GM18520 (cell line): Measurements from ENCODE around the gene CNNM4.

Experiments
- ATAC-seq: cut with Tn5 transposase; IDR thresholded peaks from one replicate; pipeline ENCODE4 v1.9.1; 2021; ENCODE audit not compliant: unreplicated experiment

Gene CNNM4

DNA sequence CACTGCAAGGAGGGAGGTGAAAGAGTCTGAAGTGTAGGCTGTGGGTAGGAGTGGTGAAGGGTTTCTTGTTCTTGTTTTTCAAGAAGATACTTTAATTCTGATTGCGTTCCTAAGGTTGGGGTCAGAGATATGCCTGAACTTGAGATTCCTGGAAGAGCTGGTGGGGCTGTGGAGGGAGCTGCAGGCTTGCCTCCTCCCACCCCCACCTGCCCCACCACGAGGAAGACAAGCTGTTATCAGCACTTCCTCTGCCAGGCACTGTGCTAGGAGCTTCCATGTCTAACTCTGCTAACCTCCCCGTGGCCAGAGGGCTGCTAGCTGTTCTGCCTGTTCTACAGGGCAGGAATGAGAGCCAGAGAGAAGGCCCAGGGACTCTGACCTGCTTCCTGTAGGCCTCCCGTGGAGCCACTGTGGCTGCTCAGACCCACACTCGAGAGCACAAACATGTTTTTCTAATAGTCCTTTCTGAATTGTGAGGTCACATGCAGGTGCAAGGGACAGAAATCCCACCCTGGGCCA lies 69.4 kb downstream of the CNNM4 start:
- no peak for ATAC-seq

DNA sequence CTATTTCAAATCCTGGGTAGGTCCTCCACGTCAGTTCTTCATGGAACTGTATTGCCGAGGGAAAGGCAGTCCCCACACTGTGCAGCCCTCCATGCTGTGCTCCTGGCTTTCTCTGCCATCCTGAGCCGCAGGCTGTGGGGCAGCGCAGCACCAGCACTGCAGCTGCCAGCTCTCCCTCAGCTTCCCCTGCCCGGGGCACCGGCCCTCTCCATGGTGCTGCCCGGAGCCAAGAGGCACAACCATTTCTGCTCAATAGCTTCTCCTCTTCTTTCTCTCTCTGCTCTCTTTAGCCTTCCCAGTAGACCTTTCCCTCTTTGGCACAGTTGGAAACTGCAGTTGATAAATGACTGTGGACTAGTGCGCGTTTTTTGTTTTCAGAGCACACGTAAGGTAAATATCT lies 71.0 kb downstream of the CNNM4 start:
- no peak for ATAC-seq

DNA sequence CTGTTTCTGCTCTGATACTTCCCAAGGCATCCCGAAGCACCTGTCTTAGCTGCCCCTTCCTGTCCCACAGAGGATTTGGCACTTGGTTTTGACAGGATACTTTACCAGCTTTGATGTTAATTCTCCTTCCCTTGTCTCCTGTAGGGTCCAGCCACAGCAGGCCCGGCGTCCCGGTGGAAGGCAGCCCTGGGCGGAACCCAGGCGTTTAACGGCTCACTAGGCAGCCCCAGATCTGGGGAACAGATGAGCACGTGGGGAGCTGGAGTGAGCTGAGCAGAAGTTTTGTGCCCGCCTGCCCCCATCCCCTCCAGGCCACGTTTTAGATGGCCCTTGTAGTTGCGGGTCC lies 71.7 kb downstream of the CNNM4 start:
- ATAC-seq: no peak

DNA sequence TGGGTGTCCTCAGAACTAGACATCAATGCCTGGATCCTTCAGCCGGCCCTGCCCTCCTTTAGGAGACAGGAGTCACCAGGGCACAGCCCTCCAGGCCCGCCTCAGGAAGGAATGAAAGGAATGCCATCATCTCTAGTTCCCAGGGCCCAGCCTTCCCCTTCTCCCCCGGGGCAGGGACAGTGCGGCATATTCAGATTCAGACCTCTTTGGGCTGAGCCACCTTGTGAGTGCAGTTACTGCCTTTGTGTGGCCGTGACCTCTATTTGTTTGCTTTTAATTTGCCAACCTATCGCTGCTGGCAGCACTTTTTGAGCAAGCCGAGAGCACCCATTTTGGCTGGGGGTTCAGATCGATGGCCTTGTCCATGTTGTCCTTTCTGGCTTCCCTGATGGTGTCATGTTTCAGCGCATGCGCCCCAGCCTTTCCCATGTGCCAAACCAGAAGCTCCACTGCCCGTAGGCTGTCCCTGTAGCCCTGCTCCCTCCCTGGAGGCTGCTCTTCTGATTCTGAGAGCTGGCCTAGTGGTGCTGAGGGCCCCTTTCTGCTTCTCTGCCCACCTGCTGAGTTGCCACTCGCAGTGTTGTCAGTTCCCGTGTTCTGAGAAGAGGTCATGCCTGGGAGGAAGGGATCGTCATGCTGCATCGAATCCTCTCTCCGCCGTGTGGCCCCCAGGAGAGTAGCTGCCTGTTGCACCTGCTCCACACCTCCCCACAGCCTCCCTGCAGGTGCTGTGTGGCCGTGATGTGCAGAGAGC lies 72.2 kb downstream of the CNNM4 start:
- ATAC-seq: no peak

DNA sequence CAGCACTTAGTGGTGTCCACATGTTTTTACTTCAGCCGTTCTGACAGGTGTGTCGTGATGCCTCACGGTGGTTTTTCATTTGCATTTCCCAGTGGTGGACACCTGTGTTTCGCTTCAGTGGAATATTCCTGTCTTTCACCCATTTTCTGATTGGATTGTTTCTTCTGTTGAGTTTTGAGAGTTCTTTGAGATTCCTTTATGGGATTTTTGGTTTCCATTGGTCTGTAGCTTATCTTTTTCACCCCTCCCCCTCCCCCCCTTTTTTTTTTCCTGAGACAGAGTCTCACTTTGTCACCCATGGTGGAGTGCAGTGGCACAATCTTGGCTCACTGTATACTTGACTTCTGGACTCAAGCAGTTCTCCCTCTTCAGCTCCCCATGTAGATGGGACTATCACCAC lies 75.1 kb downstream of the CNNM4 start:
- no peak for ATAC-seq

DNA sequence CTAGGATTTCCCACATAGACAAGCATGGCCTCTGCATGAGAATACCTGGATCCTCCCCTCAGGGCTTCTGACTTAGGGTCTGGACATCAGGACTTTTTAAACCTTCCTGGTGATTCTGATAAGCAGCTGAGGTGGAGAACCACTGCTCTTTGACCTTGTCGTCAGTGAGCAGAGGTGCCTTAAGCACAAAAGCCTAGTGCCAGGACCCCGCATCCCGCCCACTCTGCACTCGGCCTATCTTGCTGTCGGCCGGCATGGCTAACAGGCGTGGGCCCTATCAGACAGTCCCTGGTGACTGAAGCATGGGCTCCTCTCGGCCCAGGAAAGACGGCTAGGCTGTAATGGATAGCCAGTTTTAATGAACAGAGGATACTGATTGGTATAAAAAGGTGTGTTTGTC lies 76.9 kb downstream of the CNNM4 start:
- ATAC-seq: no peak

DNA sequence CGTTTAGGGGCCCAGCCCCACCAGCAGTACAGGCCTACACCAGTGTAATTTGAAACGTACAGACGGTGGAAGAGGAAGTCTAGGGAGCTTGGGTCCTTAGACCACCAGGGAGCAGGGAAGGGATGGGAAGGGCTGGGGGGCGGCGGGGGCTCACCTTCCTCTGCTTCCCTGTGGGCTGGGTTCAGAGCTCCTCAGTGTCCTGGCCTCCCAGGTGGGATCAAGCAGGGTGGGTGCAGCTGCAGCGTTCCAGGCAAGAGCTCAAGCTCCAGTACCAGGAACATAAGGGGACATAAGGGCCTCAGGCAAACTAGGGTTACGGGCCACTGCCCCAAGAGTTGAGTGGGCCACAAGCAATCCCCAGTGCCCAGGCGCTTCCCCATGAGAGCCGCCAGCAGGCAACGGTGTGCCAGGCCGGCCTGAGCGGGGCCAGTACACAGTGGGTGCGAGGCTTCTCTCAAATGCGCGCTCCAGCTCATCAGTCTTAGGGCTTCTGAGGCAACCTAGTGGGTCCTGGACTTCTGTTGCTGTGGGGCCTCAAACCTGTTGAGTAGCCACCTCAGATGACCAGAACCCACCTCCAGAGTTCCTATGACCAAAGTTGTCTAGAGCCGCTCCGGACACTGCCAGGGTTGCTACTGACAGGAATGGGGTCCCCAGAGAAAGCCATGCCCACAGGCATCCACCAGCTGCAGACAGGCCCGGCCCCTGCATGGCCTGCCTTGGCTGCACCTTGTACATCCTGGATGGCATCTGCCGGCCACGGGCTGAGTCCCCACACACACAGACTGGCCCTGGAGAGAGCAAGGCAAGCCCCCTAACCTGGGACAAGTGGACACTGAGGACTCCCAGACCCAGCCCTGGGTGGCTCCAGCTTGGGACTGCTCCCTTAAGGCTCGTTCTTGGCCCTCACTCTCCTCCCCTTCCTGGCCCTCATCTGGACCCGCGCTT lies 77.9 kb downstream of the CNNM4 start:
- no peak for ATAC-seq

DNA sequence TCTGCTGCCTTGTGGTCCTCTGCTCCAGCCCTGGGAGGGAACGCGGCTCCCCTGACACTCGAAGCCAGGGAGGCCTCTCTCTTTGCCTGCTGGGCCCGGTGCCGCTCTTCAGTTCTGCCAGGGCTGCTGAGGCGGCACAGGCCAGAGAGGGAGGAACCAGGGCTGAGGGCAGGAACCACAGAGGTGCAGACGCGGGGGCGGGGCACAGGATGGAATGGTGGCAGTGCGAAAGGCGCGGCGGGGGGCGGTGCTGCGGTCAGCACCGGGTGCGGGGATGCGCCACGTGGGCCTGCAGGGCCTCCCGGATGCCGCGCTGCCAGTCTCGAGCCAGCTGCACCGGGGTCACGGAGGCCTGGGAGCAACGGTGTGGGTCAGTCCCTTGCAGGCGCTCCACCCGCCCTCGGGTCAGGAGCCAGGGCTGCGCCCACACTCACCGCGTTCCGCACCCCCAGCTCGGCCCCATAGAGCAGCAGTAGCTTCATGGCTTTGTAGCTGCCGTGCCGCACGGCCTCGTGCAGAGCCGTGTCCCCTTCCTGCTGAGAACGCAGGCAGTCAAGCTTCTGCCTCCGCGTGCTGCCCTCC lies 78.7 kb downstream of the CNNM4 start:
- peak; percentile 39 for ATAC-seq

DNA sequence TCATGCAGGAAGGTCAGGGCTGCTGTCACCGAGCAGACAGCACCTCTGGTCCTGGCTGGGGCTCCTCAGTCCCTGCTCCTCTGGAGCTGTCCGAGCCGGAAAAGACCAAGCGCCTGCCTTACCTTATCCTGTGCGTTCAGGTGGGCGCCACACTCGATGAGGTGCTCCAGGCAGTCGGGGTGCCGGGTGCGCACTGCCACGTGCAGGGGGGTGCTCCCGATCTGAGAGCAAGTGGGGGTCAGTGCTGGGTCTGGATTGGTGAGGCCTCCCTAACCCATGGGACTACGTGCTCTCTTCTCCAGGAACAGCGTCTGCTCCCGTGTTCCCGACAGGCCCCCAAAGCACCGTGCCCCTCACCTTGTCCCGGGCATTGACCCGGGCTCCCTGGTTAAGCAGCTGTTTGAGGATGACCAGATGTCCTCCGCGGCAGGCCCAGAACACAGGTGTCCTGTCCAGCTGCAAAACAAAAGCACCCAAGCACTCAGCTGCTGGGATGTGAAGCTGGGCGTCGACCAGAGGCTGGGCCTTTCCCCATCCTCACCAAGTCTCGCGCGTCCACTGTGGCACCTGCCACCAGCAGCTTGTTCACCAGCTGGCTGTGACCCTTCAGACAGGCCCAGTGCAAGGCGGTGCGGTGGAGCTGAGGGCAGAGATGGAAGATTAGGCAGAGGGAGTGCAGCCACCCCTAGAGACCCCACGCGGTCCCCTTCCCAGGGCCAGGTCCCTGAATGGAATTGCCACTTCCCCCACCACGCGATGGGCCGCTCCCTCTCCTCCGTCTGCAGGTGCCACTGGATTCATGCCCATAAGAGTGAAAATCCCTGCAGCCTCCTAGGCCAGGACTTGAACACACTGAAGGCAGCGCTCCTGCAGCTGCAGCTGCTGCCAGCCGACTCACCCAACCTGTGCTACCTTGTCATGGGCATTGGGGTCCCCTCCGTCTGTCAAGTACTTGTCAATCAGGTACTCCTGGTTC lies 79.5 kb downstream of the CNNM4 start:
- ATAC-seq: no peak

DNA sequence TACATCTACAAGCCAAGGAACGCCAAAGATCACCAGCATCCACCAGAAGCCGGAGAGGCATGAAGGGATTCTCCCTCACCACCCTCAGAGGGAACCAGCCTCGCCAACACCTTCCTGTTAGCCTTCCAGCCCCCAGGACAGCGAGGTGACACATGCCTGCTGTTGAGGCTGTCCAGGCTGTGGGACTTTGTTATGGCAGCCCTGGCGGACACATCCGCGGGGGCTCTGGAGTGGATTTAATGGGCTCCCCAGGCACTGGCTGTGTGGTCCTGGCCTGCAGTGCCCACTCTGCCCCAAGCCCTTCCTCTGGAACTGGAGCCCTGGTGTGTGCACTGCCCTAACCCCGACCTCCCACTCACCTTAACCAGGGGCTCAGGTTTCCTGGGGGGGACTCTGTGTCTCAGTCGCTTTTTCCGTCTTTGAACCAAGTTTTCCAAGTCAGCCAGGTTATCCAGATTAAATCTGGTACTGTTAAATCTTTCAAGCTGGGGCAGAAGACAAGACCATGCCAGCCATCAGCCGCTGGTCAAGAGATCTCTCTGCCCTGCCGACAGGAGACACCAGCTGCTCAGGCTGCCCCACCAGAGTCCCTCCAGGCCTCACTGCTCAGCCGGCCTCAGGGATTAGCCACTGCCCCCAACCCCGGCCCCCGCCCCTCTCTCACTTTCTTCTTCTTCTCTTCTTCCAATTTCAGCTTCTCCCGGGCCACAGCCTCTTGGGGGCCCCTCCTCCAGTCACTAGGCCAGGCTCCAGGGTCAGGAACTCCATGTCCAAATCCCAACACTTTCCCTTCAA lies 81.2 kb downstream of the CNNM4 start:
- ATAC-seq: no peak

DNA sequence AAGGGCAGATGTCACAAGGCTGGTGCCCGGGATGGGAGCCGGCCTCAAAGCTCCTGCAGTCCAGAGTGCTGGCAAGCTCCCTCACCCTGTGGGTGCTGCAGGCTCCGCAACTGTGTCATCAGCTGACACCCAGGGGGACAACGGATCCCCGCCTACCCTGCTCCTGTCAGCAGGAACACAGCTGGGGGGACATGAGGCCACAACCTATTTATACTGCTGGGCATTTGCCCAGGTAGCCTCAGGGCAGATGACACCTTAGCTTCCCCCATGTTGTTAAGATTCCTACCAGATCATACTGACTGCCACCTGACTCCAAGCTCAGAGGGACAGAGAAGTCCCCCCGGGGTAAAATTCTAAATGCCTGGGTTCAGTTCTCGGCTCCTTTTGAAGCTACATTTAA lies 81.9 kb downstream of the CNNM4 start:
- no peak for ATAC-seq

DNA sequence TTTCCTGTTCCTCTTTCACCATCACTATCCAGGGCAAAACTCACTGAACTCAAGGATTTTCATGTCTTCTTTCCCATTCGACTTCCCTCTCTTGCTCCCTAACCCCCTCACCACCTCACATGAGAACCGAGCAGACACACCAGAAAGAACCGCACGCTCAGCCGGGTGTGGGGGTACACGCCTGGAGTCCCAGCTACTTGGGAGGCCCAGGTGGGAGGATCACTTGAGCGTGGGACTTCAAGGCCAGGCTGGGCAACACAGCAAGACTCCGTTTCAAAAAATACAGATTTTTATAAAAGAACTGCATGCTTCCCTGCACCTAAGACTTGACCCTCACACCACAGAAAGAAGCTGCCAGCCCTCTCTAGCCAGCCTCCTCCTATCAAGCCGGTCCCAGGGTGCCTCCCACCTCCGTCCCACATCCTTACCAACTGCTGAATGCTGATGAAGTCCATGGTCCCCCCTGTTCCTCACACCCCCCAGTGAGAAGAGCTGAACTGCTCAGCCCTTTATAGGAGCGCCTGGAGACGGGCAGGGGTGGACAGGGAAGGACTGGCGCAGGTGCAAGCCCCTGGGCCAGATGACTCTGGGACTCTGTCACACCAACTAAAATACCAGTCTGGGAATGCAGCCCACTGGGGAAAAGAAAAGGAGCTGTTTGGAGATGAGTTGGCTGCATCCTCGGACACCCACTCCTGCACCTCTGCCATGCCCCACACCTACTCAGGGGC lies 83.0 kb downstream of the CNNM4 start, which contains the start of gene ANKRD23:
Gene ANKRD23 (minus strand): TSS at position 484 of the 731 bp plus-strand sequence. CDS start 29 bp downstream, at position 455.
- ATAC-seq: no peak

DNA sequence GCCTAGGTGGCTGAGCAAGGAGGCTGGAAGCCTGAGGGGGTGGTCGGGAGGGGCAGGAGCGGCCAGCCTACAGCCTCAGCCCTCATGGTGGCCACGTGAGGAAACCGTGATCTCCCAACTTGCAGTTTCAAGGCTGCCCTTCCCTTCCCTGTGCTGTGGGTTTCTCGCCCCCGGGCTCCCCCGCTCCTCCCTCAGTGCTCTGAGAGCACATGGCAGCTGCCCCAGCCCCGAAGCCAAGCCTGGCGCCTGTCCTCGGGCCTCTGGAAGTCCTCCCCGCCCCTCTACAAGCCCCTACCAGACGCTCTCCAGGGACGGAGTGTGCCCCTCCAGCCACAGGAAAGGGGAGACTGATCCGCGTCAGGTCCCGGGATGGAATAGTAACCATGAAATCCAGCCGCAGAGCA lies 83.7 kb downstream of the CNNM4 start:
- no peak for ATAC-seq

DNA sequence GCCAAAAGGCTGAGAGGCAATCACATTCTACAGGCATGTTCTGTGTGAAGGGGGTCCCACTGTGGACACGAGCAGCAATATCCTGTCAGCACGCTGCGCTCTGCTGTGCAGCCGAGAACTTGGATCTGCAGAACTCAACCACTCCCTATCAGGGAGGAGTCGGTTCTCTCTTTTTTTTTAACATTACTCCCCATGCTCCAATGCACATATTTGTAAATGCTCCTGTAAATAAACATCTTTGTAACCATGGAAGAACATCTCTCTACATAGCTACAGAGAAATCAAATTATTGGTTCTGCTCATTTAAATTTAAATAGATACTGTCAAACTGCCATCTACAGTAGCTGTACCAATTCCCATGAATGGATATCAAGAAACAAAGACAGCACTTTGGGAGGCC lies 86.1 kb downstream of the CNNM4 start:
- no peak for ATAC-seq

DNA sequence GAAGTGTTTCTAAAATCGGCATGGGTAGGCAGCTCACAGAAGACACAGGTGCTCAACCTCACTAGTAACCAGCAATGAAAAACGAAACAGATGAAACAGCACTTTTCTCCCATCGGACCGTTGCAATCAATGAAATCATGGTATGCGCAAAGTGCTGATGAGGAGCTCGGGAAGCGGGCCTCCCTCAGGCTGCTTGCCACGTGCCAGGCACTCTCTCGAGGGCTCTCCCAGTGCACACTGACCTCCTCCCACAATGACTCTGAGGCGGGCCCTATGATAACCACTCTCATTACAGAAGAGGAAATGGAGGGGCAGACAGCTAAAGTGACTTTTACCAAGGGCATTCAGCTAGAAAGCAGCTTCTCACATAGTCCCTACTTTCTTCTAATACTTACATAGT lies 86.9 kb downstream of the CNNM4 start:
- no peak for ATAC-seq

DNA sequence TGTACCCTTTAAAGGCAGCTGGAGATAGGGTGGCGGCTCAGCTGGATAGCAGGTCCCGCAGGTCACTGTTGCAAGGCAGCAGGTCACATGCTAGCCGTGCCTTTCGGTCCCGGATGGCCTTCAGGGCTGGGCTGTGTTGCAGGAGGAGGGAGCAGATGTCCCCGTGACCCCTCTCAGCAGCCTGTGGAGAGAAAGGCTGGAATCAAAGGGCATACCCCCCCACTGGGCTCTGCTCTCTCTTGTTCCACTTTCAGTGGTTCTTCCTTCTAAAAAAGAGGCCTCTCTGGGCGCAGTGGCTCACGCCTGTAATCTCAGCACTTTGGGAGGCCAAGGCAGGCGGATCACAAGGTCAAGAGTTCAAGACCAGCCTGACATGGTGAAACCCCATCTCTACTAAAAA lies 87.6 kb downstream of the CNNM4 start:
- no peak for ATAC-seq

DNA sequence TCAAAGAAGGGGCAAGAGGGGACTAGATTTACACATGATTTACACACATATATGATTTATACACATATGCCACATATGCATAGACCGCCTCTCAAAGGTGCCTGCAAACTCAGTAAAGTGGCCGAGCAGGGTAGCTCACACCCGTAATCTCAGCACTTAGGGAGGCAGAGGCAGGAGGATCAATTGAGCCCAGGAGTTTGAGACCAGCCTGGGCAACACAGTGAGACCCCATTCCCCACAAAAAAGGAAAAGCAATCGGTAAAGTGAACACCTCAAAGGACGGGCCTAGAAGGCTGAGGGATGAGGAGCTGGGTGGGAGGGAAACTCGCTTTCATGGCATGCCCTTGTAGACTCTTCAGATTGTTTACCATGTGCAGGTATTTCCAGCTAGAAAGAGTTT lies 92.0 kb downstream of the CNNM4 start:
- no peak for ATAC-seq

DNA sequence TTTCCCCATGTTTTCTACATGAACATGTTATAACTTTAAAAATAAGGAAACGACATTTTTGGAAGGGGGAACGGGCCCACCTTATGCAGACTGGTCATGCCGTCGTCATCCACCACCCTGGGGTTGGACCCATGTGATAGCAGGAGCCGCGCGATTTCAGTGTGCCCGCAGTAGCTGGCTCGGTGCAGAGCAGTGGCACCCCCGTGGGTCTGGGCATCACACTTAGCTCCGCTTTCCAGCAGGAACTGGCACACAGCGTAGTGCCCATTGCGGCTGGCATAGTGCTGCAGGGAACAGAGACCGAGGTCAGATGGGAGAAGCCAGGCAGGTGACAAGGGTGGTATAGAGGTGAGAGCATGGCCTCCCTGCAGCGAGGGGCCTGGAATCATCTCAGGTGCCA lies 92.6 kb downstream of the CNNM4 start:
- no peak for ATAC-seq
